GM18867 (cell line): ENCODE results near the gene ADAMTS9.

Experiments used
- ATAC-seq: cut with Tn5 transposase; IDR thresholded peaks from one replicate; pipeline ENCODE4 v1.9.1; 2021; ENCODE audit warnings: mild to moderate bottlenecking, moderate library complexity; ENCODE audit not compliant: unreplicated experiment

Gene ADAMTS9

GRCh38 chr3:64621275-64621674 is 66.5 kb downstream of the ADAMTS9 start:
- ATAC-seq = no peak

GRCh38 chr3:64620020-64620419 is 67.8 kb downstream of the ADAMTS9 start:
- ATAC-seq = no peak

- no peak for ATAC-seq
Observed at GRCh38 chr3:64619216-64619615, 68.6 kb downstream of the ADAMTS9 start.

- ATAC-seq = no peak
Observed at GRCh38 chr3:64617610-64618009, 70.2 kb downstream of the ADAMTS9 start.

GRCh38 chr3:64616953-64617352 is 70.8 kb downstream of the ADAMTS9 start:
- ATAC-seq = no peak

- ATAC-seq = no peak
Observed at GRCh38 chr3:64612916-64613526, 74.8 kb downstream of the ADAMTS9 start.

GRCh38 chr3:64612082-64612860 is 75.5 kb downstream of the ADAMTS9 start:
- ATAC-seq = no peak

GRCh38 chr3:64608741-64609140 is 79.1 kb downstream of the ADAMTS9 start:
- ATAC-seq = no peak

GRCh38 chr3:64607032-64607551 is 80.7 kb downstream of the ADAMTS9 start:
- ATAC-seq = no peak

GRCh38 chr3:64604313-64604712 is 83.5 kb downstream of the ADAMTS9 start:
- ATAC-seq = no peak

- ATAC-seq = no peak
Observed at GRCh38 chr3:64601824-64602223, 86.0 kb downstream of the ADAMTS9 start.

- ATAC-seq = no peak
Observed at GRCh38 chr3:64600246-64600950, 87.4 kb downstream of the ADAMTS9 start.

- no peak for ATAC-seq
Observed at GRCh38 chr3:64599651-64600050, 88.1 kb downstream of the ADAMTS9 start.

- no peak for ATAC-seq
Observed at GRCh38 chr3:64595253-64595694, 92.5 kb downstream of the ADAMTS9 start.

GRCh38 chr3:64594134-64594533 is 93.7 kb downstream of the ADAMTS9 start:
- ATAC-seq = no peak

- no peak for ATAC-seq
Observed at GRCh38 chr3:64593350-64593749, 94.5 kb downstream of the ADAMTS9 start.

- ATAC-seq = no peak
Observed at GRCh38 chr3:64591615-64592014, 96.2 kb downstream of the ADAMTS9 start.

- ATAC-seq = no peak
Observed at GRCh38 chr3:64588380-64588779, 99.4 kb downstream of the ADAMTS9 start.

GRCh38 chr3:64586952-64587351 is 100.8 kb downstream of the ADAMTS9 start:
- no peak for ATAC-seq

- ATAC-seq = no peak
Observed at GRCh38 chr3:64584179-64584578, 103.6 kb downstream of the ADAMTS9 start.

- no peak for ATAC-seq
Observed at GRCh38 chr3:64578797-64579196, 109.0 kb downstream of the ADAMTS9 start.
